ENCODE data around the gene COBL. TPM values are rescaled to one million over a fixed set of nuclear protein-coding genes. Genes with fewer than 3 reads are reported as not detected.

COBL gene
- total and polyA plus RNA-seq, 2 of the 8 experiments (the other 6 are each of a cell fraction or from before 2014, with no cell fraction given), result 13.8 to 40.4 TPM

DNA sequence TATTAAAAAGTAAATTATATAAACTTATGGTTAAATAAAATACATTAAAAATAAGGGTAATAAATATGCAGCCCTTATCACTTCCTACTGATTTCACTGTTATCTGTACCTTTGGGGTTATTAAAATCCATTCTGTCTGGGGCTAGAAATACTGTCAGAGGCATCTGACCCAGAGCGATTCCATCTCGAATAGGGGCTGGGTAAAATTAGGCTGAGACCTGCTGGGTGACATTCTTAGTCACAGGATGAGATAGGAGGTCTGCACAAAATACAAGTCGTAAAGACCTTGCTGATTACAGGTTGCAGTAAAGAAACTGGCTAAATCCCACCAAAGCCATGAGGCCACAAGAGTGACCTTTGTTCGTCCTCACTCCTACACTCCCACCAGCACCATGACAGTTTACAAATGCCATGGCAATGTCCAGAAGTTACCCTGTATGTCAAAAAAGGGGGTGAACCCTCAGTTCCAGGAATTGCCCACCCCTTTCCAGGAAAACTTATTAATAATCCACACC lies 77.6 kb downstream of the COBL start:
- H3K4me3 ChIP-seq (ENCODE audit: extremely low read depth in 1 of 4, insufficient read depth in 2 of 4, low read depth in 3 of 4, low read length in 4 of 4), result no peak overlapping the region
- H3K27me3 ChIP-seq (replicated peaks in 1 of 4; ENCODE audit: control insufficient read depth in 3 of 4, extremely low read depth in 1 of 4, insufficient read depth in 3 of 4, low read length in 3 of 4), result no peaks in the 10 kb centered on the region
- H3K9ac ChIP-seq (replicated peaks in 1 of 4; ENCODE audit: extremely low read depth in 1 of 4, low read depth in 3 of 4, low read length in 3 of 4), result no peak overlapping the region
- TF ChIP-seq JUN (IDR thresholded peaks at IDR 0.05; ENCODE audit: low read depth, low read length), result no peak
- TF ChIP-seq TEAD4 (IDR thresholded peaks at IDR 0.05; ENCODE audit: low read depth, low read length), result no peak
- TF ChIP-seq SIRT6 (IDR thresholded peaks at IDR 0.05; ENCODE audit: low read length), result no peak
- TF ChIP-seq SAP30 (IDR thresholded peaks at IDR 0.05; ENCODE audit: insufficient read depth, insufficient replicate concordance, low read length), result no peak
- TF ChIP-seq TCF12 (IDR thresholded peaks at IDR 0.05; ENCODE audit: low read depth, low read length), result no peak
- no peak for TF ChIP-seq CHD1 (IDR thresholded peaks at IDR 0.05; ENCODE audit: low read depth, low read length)
- no peak for TF ChIP-seq TAF7 (optimal IDR thresholded peaks at IDR 0.05; ENCODE audit: borderline replicate concordance, low read depth, low read length)
- TF ChIP-seq FOSL1 (IDR thresholded peaks at IDR 0.05; ENCODE audit: insufficient read depth, low read depth, low read length), result no peak
- TF ChIP-seq HDAC6 (IDR thresholded peaks at IDR 0.05; ENCODE audit: low read depth, low read length), result no peak
- TF ChIP-seq, protein P1, sequence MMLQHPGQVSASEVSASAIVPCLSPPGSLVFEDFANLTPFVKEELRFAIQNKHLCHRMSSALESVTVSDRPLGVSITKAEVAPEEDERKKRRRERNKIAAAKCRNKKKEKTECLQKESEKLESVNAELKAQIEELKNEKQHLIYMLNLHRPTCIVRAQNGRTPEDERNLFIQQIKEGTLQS (IDR thresholded peaks at IDR 0.05; ENCODE audit: insufficient read depth, low read depth, low read length), result no peak
- TF ChIP-seq BRCA1 (IDR thresholded peaks at IDR 0.05; ENCODE audit: low read depth, low read length), result no peak
- no peak for TF ChIP-seq SIN3A (conservative IDR thresholded peaks at IDR 0.05 in 1 of 2, IDR thresholded peaks at IDR 0.05 in 1 of 2; ENCODE audit: low read depth in 1 of 2, low read length in 2 of 2)
- TF ChIP-seq JUND (IDR thresholded peaks at IDR 0.05; ENCODE audit: low read length), result no peak
- FAIRE-seq, result no peak
- ChIA-PET POLR2A (ENCODE audit: partially characterized antibody) (interaction anchor here (1.1 kb wide), 1 partner anchor 88 kb away, joined by 4 read pairs; no protein-coding TSS in a partner anchor), CTCF (ENCODE audit: partially characterized antibody) (interaction anchor here (1.4 to 2.2 kb wide), 3 partner anchors 12 to 70 kb away, joined by 3 to 9 read pairs (median 5); no protein-coding TSS in a partner anchor)
- H3K14ac ChIP-seq (ENCODE audit: insufficient read length), result no peak overlapping the region
- no peak overlapping the region for H2BK20ac ChIP-seq (ENCODE audit: low read length)
- WGBS, 2 experiments (ENCODE audit: extremely low coverage in 1 of 2, insufficient coverage in 1 of 2, insufficient read length in 1 of 2, insufficient replicate concordance in 2 of 2, low coverage in 1 of 2, low lambda C conversion rate in 2 of 2, missing lambda C conversion rate in 1 of 2), result 82% methylated on average over 4 of the region's 4 CpGs; no CpG with 5 or more reads in 1 of the 2 experiments
- DNase-seq (ENCODE audit: low read depth in 1 of 2, low spot score in 2 of 2), result no peak
- no peak overlapping the region for H3K23ac ChIP-seq (ENCODE audit: insufficient read length)
- no peaks in the 10 kb centered on the region for H3K36me3 ChIP-seq (ENCODE audit: control insufficient read depth in 2 of 4, insufficient read depth in 4 of 4, low read length in 3 of 4)
- peaks cover 12 to 16% of the 10 kb centered on the region in 2 experiments for H4K20me1 ChIP-seq (replicated peaks in 1 of 2; ENCODE audit: control insufficient read depth in 1 of 2, insufficient read depth in 2 of 2, low read length in 2 of 2)
- H2BK15ac ChIP-seq (ENCODE audit: low read length), result no peak overlapping the region
- H4K5ac ChIP-seq (ENCODE audit: insufficient read length, low read depth, low read length), result no peak overlapping the region
- no peak overlapping the region for H3K4ac ChIP-seq (replicated peaks; ENCODE audit: insufficient read length, low read depth, low read length)
- no peak overlapping the region for H3K27ac ChIP-seq (ENCODE audit: low read depth, low read length)
- no peak overlapping the region for H2BK120ac ChIP-seq (replicated peaks; ENCODE audit: low read depth, low read length)
- no peaks in the 10 kb centered on the region for H3K23me2 ChIP-seq (ENCODE audit: low read depth, low read length)
- no peak overlapping the region for H2AFZ ChIP-seq (ENCODE audit: low read length)
- H3K18ac ChIP-seq (ENCODE audit: extremely low read depth, low read length), result no peak overlapping the region; the same call in 1 of the 2 replicates
- no peaks in the 10 kb centered on the region for H3K9me3 ChIP-seq (ENCODE audit: insufficient read depth in 2 of 2, low read depth in 1 of 2, low read length in 1 of 2)
- no peak overlapping the region for H4K8ac ChIP-seq (ENCODE audit: extremely low read depth, insufficient read depth, low read length)
- H3K4me2 ChIP-seq (ENCODE audit: insufficient read depth in 1 of 2, low read depth in 2 of 2, low read length in 2 of 2), result no peak overlapping the region
- no peak overlapping the region for H2BK12ac ChIP-seq (ENCODE audit: low read depth, low read length)
- peaks cover 0 to 47% of the 10 kb centered on the region in 2 experiments; a peak in 2 of 4 replicates for H3K79me2 ChIP-seq (ENCODE audit: control insufficient read depth in 1 of 2, insufficient read depth in 2 of 2, low read length in 2 of 2)
- no peak overlapping the region for H2AK5ac ChIP-seq (ENCODE audit: low read depth, low read length)
- H2BK5ac ChIP-seq (ENCODE audit: low read depth, low read length), result no peak overlapping the region
- no peak overlapping the region for H4K91ac ChIP-seq (replicated peaks; ENCODE audit: insufficient read length, low read length)
- H3K4me1 ChIP-seq (replicated peaks in 1 of 4; ENCODE audit: control insufficient read depth in 3 of 4, insufficient read depth in 4 of 4, low read length in 3 of 4), result peaks cover 0 to 13% (median 5%) of the 10 kb centered on the region in 4 experiments; a peak in 4 of 7 replicates
- H3K79me1 ChIP-seq (ENCODE audit: low read depth, low read length), result peaks cover 11% of the 10 kb centered on the region; the same call in 1 of the 2 replicates
- no peak overlapping the region for H3K56ac ChIP-seq (replicated peaks; ENCODE audit: insufficient read length, low read depth, low read length)
